Stimulated activated CD8-positive, alpha-beta memory T cell treated with anti-CD3 and anti-CD28 coated beads, Interleukin-7, amount 100 ng/mL, for 48 hours (primary cell): ENCODE measurements around the gene CTNNBL1.

ENCODE experiments used
- DNase-seq, 2 donors: peaks; one replicate each; pipeline ENCODE4 v3.0.0-alpha.2; 2020; ENCODE audit warnings: low read depth in 1 of 2; ENCODE audit errors: extremely low read depth in 1 of 2

The CTNNBL1 gene

GRCh38 chr20:37775200-37775599 is 81.4 kb downstream of the CTNNBL1 start:
- no peak for DNase-seq

- no peak for DNase-seq
Measured at GRCh38 chr20:37776049-37776448, 82.2 kb downstream of the CTNNBL1 start.

- no peak for DNase-seq
Measured at GRCh38 chr20:37776526-37776925, 82.7 kb downstream of the CTNNBL1 start.

- DNase-seq, result no peak
Measured at GRCh38 chr20:37777012-37777950, 83.5 kb downstream of the CTNNBL1 start.

- DNase-seq, result no peak
Measured at GRCh38 chr20:37777988-37778659, 84.3 kb downstream of the CTNNBL1 start.

- DNase-seq, result no peak
Measured at GRCh38 chr20:37781626-37782025, 87.8 kb downstream of the CTNNBL1 start.

- DNase-seq, result no peak
Measured at GRCh38 chr20:37786043-37786442, 92.2 kb downstream of the CTNNBL1 start.

GRCh38 chr20:37789408-37789807 is 95.6 kb downstream of the CTNNBL1 start:
- DNase-seq, result no peak

- DNase-seq, result no peak
Measured at GRCh38 chr20:37790900-37791299, 97.1 kb downstream of the CTNNBL1 start.

- no peak for DNase-seq
Measured at GRCh38 chr20:37796121-37796520, 102.3 kb downstream of the CTNNBL1 start.

- DNase-seq, result no peak
Measured at GRCh38 chr20:37796733-37797132, 102.9 kb downstream of the CTNNBL1 start.

- DNase-seq, result no peak
Measured at GRCh38 chr20:37797669-37798175, 103.9 kb downstream of the CTNNBL1 start.

GRCh38 chr20:37798312-37798711 is 104.5 kb downstream of the CTNNBL1 start:
- no peak for DNase-seq

- no peak for DNase-seq
Measured at GRCh38 chr20:37800618-37801017, 106.8 kb downstream of the CTNNBL1 start.

GRCh38 chr20:37801921-37802320 is 108.1 kb downstream of the CTNNBL1 start:
- no peak for DNase-seq

GRCh38 chr20:37803438-37804307 is 109.8 kb downstream of the CTNNBL1 start:
- no peak for DNase-seq

- no peak for DNase-seq
Measured at GRCh38 chr20:37804584-37805566, 111.0 kb downstream of the CTNNBL1 start.

GRCh38 chr20:37807471-37808232 is 113.8 kb downstream of the CTNNBL1 start:
- DNase-seq, result no peak
